IMR-90 (cell line): ENCODE data around the gene ZFAND4. TPM values are rescaled to one million over a fixed set of nuclear protein-coding genes. Genes with fewer than 3 reads are reported as not detected.

ENCODE experiments used
- ATAC-seq: fragments of 200-7000 bp; cut with Tn5 transposase; 2 replicates; pipeline ENCODE4 v1.9.1; 2020; ENCODE audit warnings: low read depth, mild to moderate bottlenecking, moderate library complexity
- BruUV-seq: library from RNA; stranded (reverse); fragments of 400-500 nt; replicated peaks from 2 replicates; lab custom pipeline; 2021; lab: Mats Ljungman, UMichigan
- CTCF ChIA-PET: fragments of 300-600 bp; formaldehyde crosslinking; extraction: SDS; loops from one replicate; lab custom pipeline; 2021; ENCODE audit warnings: antibody characterized with exemption; lab: Yijun Ruan, JAX
- POLR2A ChIA-PET: fragments of 300-600 bp; sonication (Branson Sonifier 250); formaldehyde crosslinking; loops from one replicate; lab custom pipeline; 2022; ENCODE audit warnings: antibody characterized with exemption; ENCODE audit not compliant: unreplicated experiment; lab: Charles Lee
- DNase-seq: peaks from one replicate; pipeline ENCODE4 v3.0.0; 2013
- H2AFZ ChIP-seq: replicated peaks from 2 replicates; pipeline ENCODE3; 2013; ENCODE audit warnings: low read length, mild to moderate bottlenecking; ENCODE audit not compliant: poor library complexity
- H2AK5ac ChIP-seq: 2 replicates; pipeline ENCODE4 v1.6.1; 2013; ENCODE audit warnings: low read depth, low read length, inconsistent platforms
- H2AK9ac ChIP-seq: replicated peaks from 2 replicates; pipeline ENCODE3; 2013; ENCODE audit warnings: mild to moderate bottlenecking, low read depth, low read length, moderate library complexity; ENCODE audit not compliant: poor library complexity
- H2BK120ac ChIP-seq: 2 replicates; pipeline ENCODE4 v1.6.1; 2013; ENCODE audit warnings: low read depth, low read length, inconsistent platforms
- H2BK15ac ChIP-seq: 3 replicates; pipeline ENCODE4 v1.6.1; 2013; ENCODE audit warnings: low read depth, low read length, inconsistent platforms
- H2BK20ac ChIP-seq: 2 replicates; pipeline ENCODE4 v1.6.1; 2013; ENCODE audit warnings: low read depth, mild to moderate bottlenecking, inconsistent platforms, low read length, moderate library complexity
- H2BK5ac ChIP-seq: 2 replicates; pipeline ENCODE4 v1.6.1; 2013; ENCODE audit warnings: mild to moderate bottlenecking, low read depth, low read length, inconsistent platforms; ENCODE audit not compliant: poor library complexity, severe bottlenecking
- H3K14ac ChIP-seq: replicated peaks from 2 replicates; pipeline ENCODE4 v1.6.1; 2013; ENCODE audit warnings: low read depth, low read length, inconsistent platforms
- H3K18ac ChIP-seq: 2 replicates; pipeline ENCODE4 v1.6.1; 2013; ENCODE audit warnings: low read depth, low read length, control low read depth
- H3K23ac ChIP-seq: 2 replicates; pipeline ENCODE4 v1.6.1; 2013; ENCODE audit warnings: low read depth, low read length, inconsistent platforms
- H3K27ac ChIP-seq: 2 replicates; pipeline ENCODE4 v1.5.1; 2013; ENCODE audit warnings: mild to moderate bottlenecking, control low read depth, low read length; ENCODE audit not compliant: insufficient read depth
- H3K27me3 ChIP-seq: 2 replicates; pipeline ENCODE4 v1.6.1; 2013; ENCODE audit warnings: low read length; ENCODE audit not compliant: control insufficient read depth, insufficient read depth
- H3K36me3 ChIP-seq: 2 replicates; pipeline ENCODE4 v1.6.1; 2013; ENCODE audit warnings: low read length, mixed read lengths; ENCODE audit not compliant: control insufficient read depth, insufficient read depth
- H3K4ac ChIP-seq: 2 replicates; pipeline ENCODE4 v1.6.1; 2013; ENCODE audit warnings: low read depth, low read length, inconsistent platforms
- H3K4me1 ChIP-seq: 2 replicates; pipeline ENCODE4 v1.6.1; 2013; ENCODE audit warnings: low read length, mixed read lengths; ENCODE audit not compliant: control insufficient read depth, insufficient read depth
- H3K4me2 ChIP-seq: 2 replicates; pipeline ENCODE4 v1.6.1; 2013; ENCODE audit warnings: low read depth, mild to moderate bottlenecking, control low read depth, low read length, moderate library complexity
- H3K4me3 ChIP-seq: 2 replicates; pipeline ENCODE4 v1.5.1; 2013; ENCODE audit warnings: low read depth, mild to moderate bottlenecking, control low read depth, low read length, moderate library complexity; ENCODE audit not compliant: insufficient read depth
- H3K56ac ChIP-seq: 2 replicates; pipeline ENCODE4 v1.6.1; 2013; ENCODE audit warnings: low read length, inconsistent platforms; ENCODE audit not compliant: insufficient read depth; ENCODE audit errors: extremely low read depth
- H3K79me1 ChIP-seq, 2 experiments: 2 replicates each; pipeline ENCODE4 v1.6.1; 2013; ENCODE audit warnings: low read length in 2 of 2, inconsistent platforms in 1 of 2, low read depth in 1 of 2
- H3K9ac ChIP-seq: 2 replicates; pipeline ENCODE4 v1.6.1; 2013; ENCODE audit warnings: low read depth, low read length, control low read depth
- H3K9me1 ChIP-seq: 2 replicates; pipeline ENCODE4 v1.6.1; 2013; ENCODE audit warnings: low read length, inconsistent platforms; ENCODE audit not compliant: insufficient read depth
- H3K9me3 ChIP-seq: 2 replicates; pipeline ENCODE4 v1.6.1; 2013; ENCODE audit warnings: low read length; ENCODE audit not compliant: control insufficient read depth, insufficient read depth
- H4K20me1 ChIP-seq: 2 replicates; pipeline ENCODE4 v1.6.1; 2013; ENCODE audit warnings: low read length, inconsistent platforms; ENCODE audit not compliant: insufficient read depth
- H4K5ac ChIP-seq: 2 replicates; pipeline ENCODE4 v1.6.1; 2013; ENCODE audit warnings: mild to moderate bottlenecking, low read depth, low read length, control low read depth
- H4K8ac ChIP-seq, 2 experiments: 2 replicates each; pipeline ENCODE4 v1.6.1; 2013; ENCODE audit warnings: low read depth in 2 of 2, low read length in 2 of 2, control low read depth in 1 of 2, inconsistent platforms in 1 of 2
- H4K91ac ChIP-seq: 2 replicates; pipeline ENCODE4 v1.6.1; 2013; ENCODE audit warnings: low read depth, low read length, inconsistent platforms; ENCODE audit not compliant: insufficient read depth
- BHLHE40 ChIP-seq: fragments of 150-350 bp; IDR thresholded peaks from 2 replicates; pipeline ENCODE4 v1.6.1; 2016; ENCODE audit warnings: mild to moderate bottlenecking, low read depth, low read length
- CEBPB ChIP-seq: IDR thresholded peaks from 2 replicates; pipeline ENCODE4 v1.6.1; 2012; ENCODE audit warnings: low read depth, low read length, improper control_type of control experiment
- ELK1 ChIP-seq: fragments of 150-350 bp; IDR thresholded peaks from 2 replicates; pipeline ENCODE4 v1.6.1; 2016; ENCODE audit warnings: low read depth, mild to moderate bottlenecking, low read length, moderate library complexity, borderline replicate concordance
- FOS ChIP-seq: fragments of 150-350 bp; IDR thresholded peaks from 2 replicates; pipeline ENCODE4 v1.6.1; 2016; ENCODE audit warnings: low read depth, low read length
- MAFK ChIP-seq: IDR thresholded peaks from 2 replicates; pipeline ENCODE4 v1.6.1; 2012; ENCODE audit warnings: low read depth, low read length, improper control_type of control experiment
- MXI1 ChIP-seq: IDR thresholded peaks from 2 replicates; pipeline ENCODE4 v1.6.1; 2012; ENCODE audit warnings: low read depth, mild to moderate bottlenecking, low read length, moderate library complexity, borderline replicate concordance
- NFE2L2 ChIP-seq: fragments of 150-350 bp; IDR thresholded peaks from 2 replicates; pipeline ENCODE4 v1.6.1; 2016; ENCODE audit warnings: low read depth, mild to moderate bottlenecking, low read length
- POLR2A ChIP-seq: IDR thresholded peaks from 2 replicates; pipeline ENCODE4 v1.6.1; 2012; ENCODE audit warnings: mild to moderate bottlenecking, low read depth, low read length
- RAD21 ChIP-seq: IDR thresholded peaks from 2 replicates; pipeline ENCODE4 v1.6.1; 2012; ENCODE audit warnings: low read length, improper control_type of control experiment
- RCOR1 ChIP-seq: IDR thresholded peaks from 2 replicates; pipeline ENCODE4 v1.6.1; 2012; ENCODE audit warnings: mild to moderate bottlenecking, low read length, improper control_type of control experiment; ENCODE audit not compliant: insufficient replicate concordance
- RFX5 ChIP-seq: IDR thresholded peaks from 2 replicates; pipeline ENCODE4 v1.8.0; 2012; ENCODE audit warnings: low read depth, mild to moderate bottlenecking, low read length, moderate library complexity
- SMC3 ChIP-seq: fragments of 150-350 bp; IDR thresholded peaks from 2 replicates; pipeline ENCODE4 v1.6.1; 2016; ENCODE audit warnings: low read depth, mild to moderate bottlenecking, antibody characterized with exemption, low read length, moderate library complexity
- USF2 ChIP-seq: fragments of 150-350 bp; IDR thresholded peaks from 2 replicates; pipeline ENCODE4 v1.6.1; 2017; ENCODE audit warnings: mild to moderate bottlenecking, antibody characterized with exemption, low read length, low read depth
- WGBS, 2 experiments: methylation state at CpG; one replicate each; pipeline versions ENCODE4 v1.1.5 to v1.1.7; 2013; ENCODE audit warnings: missing lambda C conversion rate in 2 of 2; ENCODE audit not compliant: insufficient read length in 1 of 2; ENCODE audit errors: extremely low coverage in 2 of 2; 5-methylcytosine and 5-hydroxymethylcytosine counted together
- dilution Hi-C: fragments of 300-500 bp; cut with HindIII; formaldehyde crosslinking; loops from one replicate; pipeline ENCODE4 v1.14.3; 2018; ENCODE audit warnings: low sequenced_read_pairs; ENCODE audit not compliant: unreplicated experiment
- in situ Hi-C: fragments of 300-500 bp; cut with MboI; formaldehyde crosslinking; loops from 3 replicates; pipeline ENCODE4 v1.14.3; 2019; ENCODE audit warnings: low sequenced_read_pairs, inconsistent platforms, mixed read lengths
- intact Hi-C: fragments of 100-400 bp; cut with micrococcal nuclease; formaldehyde crosslinking; loops from 2 replicates; pipeline ENCODE4 v1.10.0; 2022
- polyA plus RNA-seq, 3 experiments: library from polyadenylated mRNA; depleted of rRNA; stranded (reverse); fragments of >200 nt; gene quantifications; 2 replicates each; pipeline ENCODE4 v1.2.3, GENCODE V29; 2012; ENCODE audit warnings: low replicate concordance in 1 of 3
- total RNA-seq: library from RNA; depleted of rRNA; stranded (reverse); fragments of >200 nt; gene quantifications from 2 replicates; pipeline ENCODE4 v1.2.3, GENCODE V29; 2012

ZFAND4 gene
- total and polyA plus RNA-seq, 2 of the 4 experiments (the other 2 are of a cell fraction), result 2.0 to 3.4 TPM

GRCh38 chr10:45585131-45585530 is 87.4 kb downstream of the ZFAND4 start:
- no CpG with 5 or more reads among the region's 2 CpGs for WGBS, 2 experiments
- H3K9ac ChIP-seq, result no peak overlapping the region
- no peaks in the 10 kb centered on the region for H3K4me1 ChIP-seq
- ATAC-seq (no peak), DNase-seq (no peak)
- in situ Hi-C loops, result no loop called here
- no peak overlapping the region for H3K27ac ChIP-seq
- dilution Hi-C loops, result no loop called here
- no peak overlapping the region for H2AK5ac ChIP-seq
- H3K4me2 ChIP-seq, result no peak overlapping the region
- no peak overlapping the region for H3K56ac ChIP-seq
- BruUV-seq, result no TSS peak
- no peak overlapping the region for H3K4me3 ChIP-seq
- no peak overlapping the region for H4K5ac ChIP-seq
- no peak overlapping the region for H2AK9ac ChIP-seq
- H4K91ac ChIP-seq, result no peak overlapping the region
- H4K20me1 ChIP-seq, result peaks cover 5% of the 10 kb centered on the region; the same call in 1 of the 2 replicates
- TF ChIP-seq MXI1, result no peak
- no peak for TF ChIP-seq POLR2A
- no peak for TF ChIP-seq MAFK
- TF ChIP-seq BHLHE40, result no peak
- TF ChIP-seq NFE2L2, result no peak
- no peak for TF ChIP-seq ELK1
- no peak for TF ChIP-seq RAD21
- TF ChIP-seq USF2, result no peak
- TF ChIP-seq FOS, result no peak
- TF ChIP-seq RCOR1, result no peak
- no peak for TF ChIP-seq RFX5
- TF ChIP-seq CEBPB, result no peak
- TF ChIP-seq SMC3, result no peak
- POLR2A ChIA-PET, result no interaction called here
- H3K9me1 ChIP-seq, result no peaks in the 10 kb centered on the region
- no peak overlapping the region for H4K8ac ChIP-seq
- H2BK5ac ChIP-seq, result no peak overlapping the region
- H3K14ac ChIP-seq, result no peak overlapping the region
- H2BK120ac ChIP-seq, result no peak overlapping the region
- intact Hi-C loops, result no loop called here
- H3K27me3 ChIP-seq, result no peaks in the 10 kb centered on the region
- H2AFZ ChIP-seq, result no peak overlapping the region
- H3K9me3 ChIP-seq, result no peaks in the 10 kb centered on the region
- H3K18ac ChIP-seq, result no peak overlapping the region
- H2BK15ac ChIP-seq, result no peak overlapping the region
- no peak overlapping the region for H3K4ac ChIP-seq
- H3K23ac ChIP-seq, result no peak overlapping the region
- H3K79me1 ChIP-seq, result peaks cover 0 to 9% of the 10 kb centered on the region in 2 experiments; a peak in 2 of 4 replicates
- H2BK20ac ChIP-seq, result no peak overlapping the region
- CTCF ChIA-PET, result no interaction called here
- no peaks in the 10 kb centered on the region for H3K36me3 ChIP-seq
